Liver (tissue), 9 donors: Measurements from ENCODE around the gene PPP1R14C. TPM values are rescaled to one million over a fixed set of nuclear protein-coding genes. Genes with fewer than 3 reads are reported as not detected.

Experiments
- DNase-seq: peaks from one replicate; pipeline ENCODE4 v3.0.0-alpha.2; 2017; ENCODE audit warnings: low spot score
- H3K27ac ChIP-seq, 2 donors: one replicate each; pipeline ENCODE4 v1.7.0; 2013; ENCODE audit warnings: inconsistent platforms in 2 of 2, low read length in 2 of 2, control low read depth in 1 of 2, low read depth in 1 of 2, mild to moderate bottlenecking in 1 of 2
- H3K27me3 ChIP-seq, 4 donors: one replicate each; pipeline versions ENCODE4 v1.6.1 to v1.7.0; 2013; ENCODE audit warnings: low read length in 3 of 4, inconsistent platforms in 1 of 4, mild to moderate bottlenecking in 1 of 4, moderate library complexity in 1 of 4; ENCODE audit not compliant: control insufficient read depth in 4 of 4, insufficient read depth in 4 of 4
- H3K36me3 ChIP-seq, 4 donors: one replicate each; pipeline versions ENCODE4 v1.6.1 to v1.7.0; 2013; ENCODE audit warnings: low read length in 3 of 4, mild to moderate bottlenecking in 3 of 4, low read depth in 1 of 4, moderate library complexity in 1 of 4; ENCODE audit not compliant: control insufficient read depth in 4 of 4, insufficient read depth in 3 of 4
- H3K4me1 ChIP-seq, 4 donors: one replicate each; pipeline versions ENCODE4 v1.6.1 to v1.7.0; 2013; ENCODE audit warnings: low read length in 3 of 4, mild to moderate bottlenecking in 3 of 4, moderate library complexity in 1 of 4; ENCODE audit not compliant: control insufficient read depth in 4 of 4, insufficient read depth in 4 of 4
- H3K4me3 ChIP-seq, 3 donors: one replicate each; pipeline versions ENCODE4 v1.6.1 to v1.7.0; 2013; ENCODE audit warnings: low read length in 3 of 3, control low read depth in 1 of 3, low read depth in 1 of 3, mild to moderate bottlenecking in 1 of 3
- H3K9ac ChIP-seq, 2 donors: one replicate each; pipeline ENCODE4 v1.7.0; 2013; ENCODE audit warnings: low read length in 2 of 2, mild to moderate bottlenecking in 2 of 2, moderate library complexity in 2 of 2, control low read depth in 1 of 2, low read depth in 1 of 2
- H3K9me3 ChIP-seq, 4 donors: one replicate each; pipeline versions ENCODE4 v1.6.1 to v1.7.0; 2013; ENCODE audit warnings: low read length in 3 of 4; ENCODE audit not compliant: control insufficient read depth in 4 of 4
- ATF3 ChIP-seq: IDR thresholded peaks from 2 replicates; pipeline ENCODE4 v1.6.1; 2016; ENCODE audit warnings: antibody characterized with exemption
- EGR1 ChIP-seq, 2 donors: IDR thresholded peaks; 2 replicates each; pipeline ENCODE4 v1.6.1; 2016 to 2018; ENCODE audit warnings: antibody characterized with exemption in 2 of 2, low read depth in 2 of 2
- FOXA1 ChIP-seq: IDR thresholded peaks from 2 replicates; pipeline ENCODE4 v1.6.1; 2016; ENCODE audit warnings: antibody characterized with exemption
- FOXA2 ChIP-seq: IDR thresholded peaks from 2 replicates; pipeline ENCODE4 v1.6.1; 2016; ENCODE audit warnings: antibody characterized with exemption
- GABPA ChIP-seq, 2 donors: IDR thresholded peaks in 1 of 2; conservative IDR thresholded peaks in 1 of 2; 2 replicates each; pipeline ENCODE4 v1.6.1; 2016; ENCODE audit warnings: antibody characterized with exemption in 2 of 2, mild to moderate bottlenecking in 1 of 2, moderate library complexity in 1 of 2
- HNF4A ChIP-seq, 2 donors: conservative IDR thresholded peaks; 2 replicates each; pipeline ENCODE4 v1.6.1; 2016; ENCODE audit warnings: antibody characterized with exemption in 2 of 2, mild to moderate bottlenecking in 2 of 2
- HNF4G ChIP-seq: IDR thresholded peaks from 2 replicates; pipeline ENCODE4 v1.6.1; 2016; ENCODE audit warnings: antibody characterized with exemption
- JUND ChIP-seq, 2 donors: IDR thresholded peaks; 2 replicates each; pipeline ENCODE4 v1.6.1; 2016; ENCODE audit warnings: antibody characterized with exemption in 2 of 2
- MAX ChIP-seq: IDR thresholded peaks from 2 replicates; pipeline ENCODE4 v1.6.1; 2016; ENCODE audit warnings: antibody characterized with exemption
- NR2F2 ChIP-seq: IDR thresholded peaks from 2 replicates; pipeline ENCODE4 v1.6.1; 2016; ENCODE audit warnings: antibody characterized with exemption
- RAD21 ChIP-seq, 2 donors: IDR thresholded peaks; 2 replicates each; pipeline ENCODE4 v1.6.1; 2016; ENCODE audit warnings: antibody characterized with exemption in 2 of 2, mild to moderate bottlenecking in 2 of 2
- RXRA ChIP-seq, 2 donors: IDR thresholded peaks; 2 replicates each; pipeline ENCODE4 v1.6.1; 2017 to 2018; ENCODE audit warnings: antibody characterized with exemption in 2 of 2, mild to moderate bottlenecking in 1 of 2
- SP1 ChIP-seq: IDR thresholded peaks from 2 replicates; pipeline ENCODE4 v1.6.1; 2018; ENCODE audit warnings: antibody characterized with exemption, mild to moderate bottlenecking
- TAF1 ChIP-seq: conservative IDR thresholded peaks from 2 replicates; pipeline ENCODE4 v1.6.1; 2016; ENCODE audit warnings: antibody characterized with exemption, mild to moderate bottlenecking
- YY1 ChIP-seq: IDR thresholded peaks from 2 replicates; pipeline ENCODE4 v1.6.1; 2016; ENCODE audit warnings: antibody characterized with exemption, mild to moderate bottlenecking
- ZBTB33 ChIP-seq: IDR thresholded peaks from 2 replicates; pipeline ENCODE4 v1.6.1; 2016; ENCODE audit warnings: antibody characterized with exemption
- WGBS: extraction: QIAGEN DNeasy Blood & Tissue Kit; methylation state at CpG from one replicate; pipeline ENCODE4 v1.1.7; 2013; 5-methylcytosine and 5-hydroxymethylcytosine counted together
- polyA plus RNA-seq, 2 donors: library from polyadenylated mRNA; stranded (reverse) in 1 of 2; unstranded in 1 of 2; fragments of 200-250 nt in 1 of 2; fragments of >200 nt in 1 of 2; fragmentation: Nextera tagmentation in 1 of 2; extraction: Ambion mirVana in 1 of 2; gene quantifications; one replicate each; pipeline versions ENCODE4 v1.2.1 to v1.2.3, GENCODE V29; 2013 to 2015
- total RNA-seq, 2 donors: library from RNA; depleted of rRNA; stranded (reverse); fragments of >200 nt; gene quantifications; one replicate each; pipeline ENCODE4 v1.2.3, GENCODE V29; 2014
- TF ChIP-seq, protein P1 (sequence below): IDR thresholded peaks from 2 replicates; pipeline ENCODE4 v1.6.1; 2016; ENCODE audit warnings: antibody characterized with exemption, mild to moderate bottlenecking
- donor health status: healthy.
- donor health status: healthy.
- donor health status: healthy.
- donor health status: healthy.
- donor health status: healthy.

The PPP1R14C gene
- total and polyA plus RNA-seq, 4 donors = 0.05 TPM; not detected in 3

DNA sequence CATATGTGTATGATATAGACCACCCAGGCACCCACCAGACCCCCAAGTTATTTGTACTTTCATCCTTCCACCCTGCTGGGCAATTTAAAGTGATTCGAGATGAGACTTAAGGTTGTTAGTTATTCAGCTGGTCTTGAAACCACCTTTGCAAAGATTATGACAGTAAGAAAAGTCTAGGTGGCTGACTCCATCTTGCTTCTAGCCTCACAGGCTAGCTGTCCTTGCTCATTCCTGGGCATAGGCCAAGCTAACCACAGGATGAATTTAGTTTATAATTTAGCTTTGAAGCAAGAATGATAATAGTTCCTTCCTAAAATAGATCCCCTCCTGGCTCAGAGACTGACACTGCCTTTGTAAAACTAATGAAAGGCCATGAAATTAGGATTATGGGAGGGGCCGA, 154.0 kb downstream of the PPP1R14C start:
- Histone ChIP-seq H3K27me3 (no peaks in the 10 kb centered on the region), H3K4me1 (no peaks in the 10 kb centered on the region), H3K9me3 (peaks cover 8 to 20% (median 13%) of the 10 kb centered on the region in 4 donors), H3K9ac (no peak overlapping the region), H3K27ac (no peak overlapping the region), H3K36me3 (no peaks in the 10 kb centered on the region), H3K4me3 (no peak overlapping the region)
- 80% methylated on average over 2 of the region's 2 CpGs for WGBS
- no peak for DNase-seq
- TF ChIP-seq, protein P1, sequence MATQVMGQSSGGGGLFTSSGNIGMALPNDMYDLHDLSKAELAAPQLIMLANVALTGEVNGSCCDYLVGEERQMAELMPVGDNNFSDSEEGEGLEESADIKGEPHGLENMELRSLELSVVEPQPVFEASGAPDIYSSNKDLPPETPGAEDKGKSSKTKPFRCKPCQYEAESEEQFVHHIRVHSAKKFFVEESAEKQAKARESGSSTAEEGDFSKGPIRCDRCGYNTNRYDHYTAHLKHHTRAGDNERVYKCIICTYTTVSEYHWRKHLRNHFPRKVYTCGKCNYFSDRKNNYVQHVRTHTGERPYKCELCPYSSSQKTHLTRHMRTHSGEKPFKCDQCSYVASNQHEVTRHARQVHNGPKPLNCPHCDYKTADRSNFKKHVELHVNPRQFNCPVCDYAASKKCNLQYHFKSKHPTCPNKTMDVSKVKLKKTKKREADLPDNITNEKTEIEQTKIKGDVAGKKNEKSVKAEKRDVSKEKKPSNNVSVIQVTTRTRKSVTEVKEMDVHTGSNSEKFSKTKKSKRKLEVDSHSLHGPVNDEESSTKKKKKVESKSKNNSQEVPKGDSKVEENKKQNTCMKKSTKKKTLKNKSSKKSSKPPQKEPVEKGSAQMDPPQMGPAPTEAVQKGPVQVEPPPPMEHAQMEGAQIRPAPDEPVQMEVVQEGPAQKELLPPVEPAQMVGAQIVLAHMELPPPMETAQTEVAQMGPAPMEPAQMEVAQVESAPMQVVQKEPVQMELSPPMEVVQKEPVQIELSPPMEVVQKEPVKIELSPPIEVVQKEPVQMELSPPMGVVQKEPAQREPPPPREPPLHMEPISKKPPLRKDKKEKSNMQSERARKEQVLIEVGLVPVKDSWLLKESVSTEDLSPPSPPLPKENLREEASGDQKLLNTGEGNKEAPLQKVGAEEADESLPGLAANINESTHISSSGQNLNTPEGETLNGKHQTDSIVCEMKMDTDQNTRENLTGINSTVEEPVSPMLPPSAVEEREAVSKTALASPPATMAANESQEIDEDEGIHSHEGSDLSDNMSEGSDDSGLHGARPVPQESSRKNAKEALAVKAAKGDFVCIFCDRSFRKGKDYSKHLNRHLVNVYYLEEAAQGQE = no peak
- TF ChIP-seq ZBTB33 (no peak), EGR1 (IDR thresholded peaks at IDR 0.05; ENCODE audit: low read depth in 2 of 2) (no peak), HNF4G (no peak), RXRA (IDR thresholded peaks at IDR 0.05) (no peak), HNF4A (conservative IDR thresholded peaks at IDR 0.05) (no peak), FOXA1 (no peak), NR2F2 (no peak), YY1 (no peak), TAF1 (no peak), SP1 (no peak), MAX (no peak), ATF3 (no peak), GABPA (IDR thresholded peaks at IDR 0.05 in 1 of 2, conservative IDR thresholded peaks at IDR 0.05 in 1 of 2) (no peak)

DNA sequence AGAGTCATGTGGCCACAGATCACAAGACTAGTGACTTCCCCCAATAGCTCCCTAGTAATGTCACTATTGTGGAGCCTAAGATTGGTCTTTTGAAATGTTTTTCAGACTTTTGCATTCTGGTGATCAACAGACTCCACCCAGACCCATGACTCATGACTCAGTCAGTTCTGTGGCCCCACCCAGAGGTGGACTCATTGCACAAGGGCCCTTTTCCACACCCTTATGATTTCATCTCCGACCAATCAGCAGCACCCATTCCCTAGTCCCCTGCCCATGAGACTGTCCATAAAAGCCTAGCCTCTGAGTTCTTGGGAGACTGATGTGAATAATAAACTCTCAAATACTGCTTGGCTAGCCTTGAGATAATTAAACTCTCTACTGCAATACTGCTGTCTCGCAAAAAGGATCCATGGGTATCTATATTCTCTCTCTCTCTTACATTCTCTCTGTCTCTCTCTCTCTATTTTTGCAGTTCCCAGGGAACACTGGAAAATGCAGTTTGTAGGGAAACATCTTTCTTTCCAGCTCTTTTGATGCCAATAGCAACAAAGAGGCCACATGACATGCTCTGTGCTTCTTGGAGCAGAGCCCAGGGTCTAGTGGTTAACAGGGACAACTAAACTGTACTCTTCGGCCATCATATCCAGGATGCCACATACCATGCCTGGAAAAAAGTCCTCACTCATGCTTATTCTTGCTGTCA, 154.6 kb downstream of the PPP1R14C start:
- Histone ChIP-seq H3K4me3 (peak overlapping the region in 1 of 3 donors; percentile 11), H3K27me3 (no peaks in the 10 kb centered on the region), H3K27ac (no peak overlapping the region), H3K9ac (no peak overlapping the region), H3K9me3 (peaks cover 8 to 20% (median 13%) of the 10 kb centered on the region in 4 donors), H3K36me3 (no peaks in the 10 kb centered on the region), H3K4me1 (no peaks in the 10 kb centered on the region)
- DNase-seq = no peak
- TF ChIP-seq ATF3 = no peak
- TF ChIP-seq HNF4A (conservative IDR thresholded peaks at IDR 0.05) = no peak
- no peak for TF ChIP-seq YY1
- TF ChIP-seq FOXA2 = no peak
- TF ChIP-seq RXRA (IDR thresholded peaks at IDR 0.05) = no peak
- TF ChIP-seq GABPA (IDR thresholded peaks at IDR 0.05 in 1 of 2, conservative IDR thresholded peaks at IDR 0.05 in 1 of 2) = no peak
- TF ChIP-seq HNF4G = no peak
- no peak for TF ChIP-seq NR2F2
- no peak for TF ChIP-seq RAD21 (IDR thresholded peaks at IDR 0.05)
- TF ChIP-seq, protein P1 = no peak
- no peak for TF ChIP-seq TAF1
- TF ChIP-seq MAX = no peak
- TF ChIP-seq JUND (IDR thresholded peaks at IDR 0.05) = no peak
- TF ChIP-seq FOXA1 = no peak
- 90% methylated on average over 3 of the region's 3 CpGs for WGBS
